GM12872 (cell line): ENCODE measurements around the gene ZRANB1.

ENCODE experiments used
- TF ChIP-seq, protein P1 (sequence below): IDR thresholded peaks from 3 replicates; pipeline ENCODE4 v1.5.1; 2011; ENCODE audit warnings: low read depth, mild to moderate bottlenecking, low read length, moderate library complexity; ENCODE audit not compliant: insufficient read depth

Gene ZRANB1

GRCh38 chr10:125018576-125019143 lies 76.7 kb downstream of the ZRANB1 start:
- TF ChIP-seq, protein P1, sequence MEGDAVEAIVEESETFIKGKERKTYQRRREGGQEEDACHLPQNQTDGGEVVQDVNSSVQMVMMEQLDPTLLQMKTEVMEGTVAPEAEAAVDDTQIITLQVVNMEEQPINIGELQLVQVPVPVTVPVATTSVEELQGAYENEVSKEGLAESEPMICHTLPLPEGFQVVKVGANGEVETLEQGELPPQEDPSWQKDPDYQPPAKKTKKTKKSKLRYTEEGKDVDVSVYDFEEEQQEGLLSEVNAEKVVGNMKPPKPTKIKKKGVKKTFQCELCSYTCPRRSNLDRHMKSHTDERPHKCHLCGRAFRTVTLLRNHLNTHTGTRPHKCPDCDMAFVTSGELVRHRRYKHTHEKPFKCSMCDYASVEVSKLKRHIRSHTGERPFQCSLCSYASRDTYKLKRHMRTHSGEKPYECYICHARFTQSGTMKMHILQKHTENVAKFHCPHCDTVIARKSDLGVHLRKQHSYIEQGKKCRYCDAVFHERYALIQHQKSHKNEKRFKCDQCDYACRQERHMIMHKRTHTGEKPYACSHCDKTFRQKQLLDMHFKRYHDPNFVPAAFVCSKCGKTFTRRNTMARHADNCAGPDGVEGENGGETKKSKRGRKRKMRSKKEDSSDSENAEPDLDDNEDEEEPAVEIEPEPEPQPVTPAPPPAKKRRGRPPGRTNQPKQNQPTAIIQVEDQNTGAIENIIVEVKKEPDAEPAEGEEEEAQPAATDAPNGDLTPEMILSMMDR: no peak

- TF ChIP-seq, protein P1: no peak
These were observed 78.5 kb downstream of the ZRANB1 start for GRCh38 chr10:125020386-125020785.

DNA sequence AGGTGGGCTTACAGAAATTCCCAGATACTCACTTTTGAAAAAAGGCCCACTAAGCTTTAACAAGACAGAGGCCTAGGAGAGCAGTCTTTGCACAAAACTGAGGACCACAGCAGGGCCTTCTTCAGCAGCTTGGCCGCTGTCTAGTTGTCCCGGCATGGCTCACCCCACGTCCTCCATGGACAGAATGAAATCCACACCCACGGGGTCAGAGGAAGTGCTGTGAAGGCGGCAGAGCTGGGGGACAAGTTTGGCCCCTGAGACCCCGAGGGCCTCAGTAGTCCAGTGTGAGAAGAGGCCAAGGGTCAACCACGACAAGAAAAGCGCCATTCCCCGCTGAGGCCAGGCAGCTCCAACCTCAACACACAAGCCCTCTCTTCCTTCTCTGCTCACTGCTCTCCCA lies 78.9 kb downstream of the ZRANB1 start:
- TF ChIP-seq, protein P1: no peak

DNA sequence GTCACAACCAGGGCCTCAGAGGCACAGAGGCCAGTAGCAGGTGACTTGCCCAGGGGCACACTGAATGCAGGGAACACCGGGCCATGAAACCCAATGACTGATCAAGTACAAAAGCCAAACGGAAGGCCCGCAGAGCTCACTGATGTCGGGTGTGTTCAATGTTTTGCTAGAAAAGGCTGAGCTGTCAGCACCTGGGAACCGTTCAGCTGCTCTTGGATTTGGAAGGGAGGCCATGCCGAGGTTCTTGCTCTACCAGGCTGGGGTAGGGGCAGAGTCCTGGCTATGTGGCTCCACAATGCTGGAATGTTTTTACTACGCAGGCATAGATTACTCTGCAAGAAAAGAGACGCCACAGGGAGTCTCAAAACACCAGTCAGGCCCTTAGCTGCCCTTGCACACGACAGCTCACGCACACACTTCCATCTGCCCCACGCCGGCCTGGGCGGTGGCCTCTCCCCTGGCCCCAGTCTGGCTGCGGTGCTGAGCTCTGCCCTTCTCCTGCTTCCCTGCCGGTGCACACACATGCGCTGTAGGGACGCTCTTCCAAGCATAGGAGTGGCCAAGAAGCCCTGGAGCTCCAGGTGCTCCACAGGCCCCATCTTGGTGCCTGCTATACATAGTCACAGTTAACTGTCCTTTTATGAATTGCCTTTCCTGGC lies 79.9 kb downstream of the ZRANB1 start:
- TF ChIP-seq, protein P1: no peak

DNA sequence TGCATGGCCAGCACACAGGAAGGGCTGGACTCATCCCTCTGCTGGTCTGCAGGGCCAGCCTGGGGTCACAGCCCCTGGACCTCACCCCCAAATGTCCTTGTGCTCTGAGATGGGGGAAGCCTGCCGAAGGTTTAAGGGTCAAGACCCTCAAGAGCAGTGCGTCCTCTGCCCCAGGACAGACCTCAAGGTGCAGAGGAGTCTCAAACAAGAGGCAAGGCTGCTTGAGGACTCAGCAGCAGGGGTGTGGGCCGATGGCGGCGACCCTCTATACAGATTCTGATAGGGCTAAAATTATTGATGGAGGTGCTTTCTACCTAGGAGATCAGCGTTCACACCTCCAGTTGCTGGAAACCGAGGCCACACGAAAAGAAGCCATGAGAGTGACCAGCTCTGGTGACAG lies 80.7 kb downstream of the ZRANB1 start:
- TF ChIP-seq, protein P1: no peak

DNA sequence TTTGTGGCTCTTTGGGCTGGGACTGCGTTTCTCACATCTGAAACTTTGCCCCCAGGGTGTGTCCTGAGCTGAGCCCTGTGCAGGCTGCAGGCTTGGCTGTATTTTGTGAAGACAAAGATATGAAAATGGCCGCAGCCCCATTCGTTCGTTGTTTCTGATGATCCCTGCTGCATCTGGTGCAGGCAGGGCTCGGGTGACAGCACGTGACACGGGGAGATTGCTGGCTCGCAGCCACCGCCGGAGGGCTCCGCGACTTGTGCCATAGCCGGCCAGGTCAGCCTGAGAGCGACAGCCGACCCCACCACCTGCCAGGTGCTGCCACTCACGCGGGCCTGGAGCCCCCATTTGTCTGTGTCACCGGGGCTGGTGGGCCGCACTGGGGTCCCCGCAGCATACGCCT lies 81.3 kb downstream of the ZRANB1 start:
- TF ChIP-seq, protein P1: no peak

DNA sequence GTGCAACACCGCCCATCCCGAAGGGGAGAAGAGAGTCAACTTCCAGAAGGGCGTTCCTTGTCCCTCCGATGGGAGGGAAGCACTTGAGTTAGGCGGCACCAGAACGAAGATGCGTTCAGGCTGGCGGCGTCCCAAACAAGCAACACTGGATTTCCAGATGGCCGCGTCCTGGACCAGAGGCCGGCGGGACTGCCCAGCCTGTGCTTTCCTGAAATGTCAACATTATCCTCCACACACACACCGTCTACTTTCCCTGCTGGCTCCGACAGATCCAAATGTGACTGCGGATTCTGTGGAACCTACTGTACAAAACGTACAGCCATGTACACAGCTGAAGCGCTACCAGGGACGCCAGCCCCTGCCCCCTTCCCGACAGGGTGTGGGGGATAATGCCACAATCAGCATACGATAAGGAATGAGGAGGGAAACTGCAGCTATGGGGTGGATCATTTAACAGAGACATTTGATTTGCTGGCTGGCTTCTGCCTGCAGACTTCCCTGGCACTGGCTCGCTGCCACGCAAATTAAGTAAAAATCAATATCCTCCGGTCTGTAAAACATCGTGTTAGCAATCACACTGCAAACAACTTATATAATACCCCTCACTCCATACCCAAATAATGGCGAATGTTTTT lies 82.1 kb downstream of the ZRANB1 start:
- TF ChIP-seq, protein P1: no peak
